ENCODE measurements around the gene FN1.

DNA sequence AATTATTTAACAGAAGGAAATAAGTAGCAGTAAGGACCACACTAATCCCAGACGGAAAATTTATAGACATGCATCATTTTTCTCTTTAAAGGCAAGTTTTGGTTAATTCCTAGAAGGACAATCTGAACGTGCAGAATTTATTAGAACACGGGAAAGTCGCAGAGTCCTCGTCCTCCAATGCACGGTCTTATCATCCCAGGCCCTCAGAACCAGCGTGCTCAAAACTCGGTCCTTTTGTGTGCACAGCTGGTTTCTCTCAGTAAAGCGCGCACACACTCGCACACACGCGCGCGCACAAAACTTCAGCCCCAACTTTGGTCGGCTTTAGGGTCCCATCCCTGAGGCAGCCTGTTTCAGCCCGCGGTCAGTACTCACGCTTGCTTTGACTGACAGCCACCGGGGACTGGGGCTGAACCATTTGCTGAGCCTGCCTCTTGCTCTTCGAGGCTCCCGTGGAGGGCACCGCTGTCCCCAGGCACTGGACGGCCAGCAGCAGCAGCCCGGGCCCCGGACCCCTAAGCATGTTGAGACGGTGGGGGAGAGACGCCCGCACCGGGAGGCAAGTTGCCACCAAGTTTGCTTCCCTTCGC, 493 bp downstream of the FN1 start:
- TF ChIP-seq, protein P1, sequence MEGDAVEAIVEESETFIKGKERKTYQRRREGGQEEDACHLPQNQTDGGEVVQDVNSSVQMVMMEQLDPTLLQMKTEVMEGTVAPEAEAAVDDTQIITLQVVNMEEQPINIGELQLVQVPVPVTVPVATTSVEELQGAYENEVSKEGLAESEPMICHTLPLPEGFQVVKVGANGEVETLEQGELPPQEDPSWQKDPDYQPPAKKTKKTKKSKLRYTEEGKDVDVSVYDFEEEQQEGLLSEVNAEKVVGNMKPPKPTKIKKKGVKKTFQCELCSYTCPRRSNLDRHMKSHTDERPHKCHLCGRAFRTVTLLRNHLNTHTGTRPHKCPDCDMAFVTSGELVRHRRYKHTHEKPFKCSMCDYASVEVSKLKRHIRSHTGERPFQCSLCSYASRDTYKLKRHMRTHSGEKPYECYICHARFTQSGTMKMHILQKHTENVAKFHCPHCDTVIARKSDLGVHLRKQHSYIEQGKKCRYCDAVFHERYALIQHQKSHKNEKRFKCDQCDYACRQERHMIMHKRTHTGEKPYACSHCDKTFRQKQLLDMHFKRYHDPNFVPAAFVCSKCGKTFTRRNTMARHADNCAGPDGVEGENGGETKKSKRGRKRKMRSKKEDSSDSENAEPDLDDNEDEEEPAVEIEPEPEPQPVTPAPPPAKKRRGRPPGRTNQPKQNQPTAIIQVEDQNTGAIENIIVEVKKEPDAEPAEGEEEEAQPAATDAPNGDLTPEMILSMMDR (IDR thresholded peaks at IDR 0.05), result no peak
- TF ChIP-seq EP300 (IDR thresholded peaks at IDR 0.05), result no peak
- TF ChIP-seq POLR2A (IDR thresholded peaks at IDR 0.05), result no peak
